Gastroesophageal sphincter (tissue), 2 donors: ENCODE results near the gene NETO2.

Source experiments
- POLR2A ChIP-seq, 2 donors: fragments of 450-650 bp; IDR thresholded peaks; one replicate each; pipeline ENCODE4 v1.6.1; 2017; ENCODE audit warnings: antibody characterized with exemption in 2 of 2, mild to moderate bottlenecking in 2 of 2, moderate library complexity in 1 of 2
- POLR2AphosphoS5 ChIP-seq: sonication (generic); formaldehyde crosslinking; IDR thresholded peaks from one replicate; pipeline ENCODE4 v1.6.1; 2017; ENCODE audit warnings: antibody characterized with exemption

DNA sequence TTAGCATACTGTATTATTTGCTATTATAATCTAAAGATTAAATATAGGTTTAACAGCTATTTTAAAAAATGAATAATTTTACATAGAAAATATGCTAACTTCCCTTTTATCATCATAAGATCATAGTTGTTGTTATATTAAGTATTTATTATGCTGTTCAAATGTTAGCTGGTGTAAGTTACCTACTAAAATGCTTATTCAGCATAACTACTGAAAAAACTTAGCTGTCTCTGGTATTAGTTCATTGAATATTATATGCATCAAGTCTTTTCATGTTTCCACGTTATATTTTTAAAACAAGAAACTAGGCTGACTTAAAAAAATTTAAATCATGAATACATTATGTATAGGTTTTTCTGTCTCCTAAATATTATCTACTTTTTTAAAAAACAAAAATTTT is 62.6 kb downstream of the NETO2 start:
- no peak for TF ChIP-seq POLR2A (IDR thresholded peaks at IDR 0.05)
- TF ChIP-seq POLR2AphosphoS5, result no peak
